Measurements from ENCODE around the gene KLF6.
A peak's percentile ranks its signal among the peaks of the same experiment; 100 is the strongest.

KLF6 gene

GRCh38 chr10:3787816-3788215 is 2.8 kb upstream of the KLF6 start:
- no peak for DNase-seq (ENCODE audit: low spot score)

DNA sequence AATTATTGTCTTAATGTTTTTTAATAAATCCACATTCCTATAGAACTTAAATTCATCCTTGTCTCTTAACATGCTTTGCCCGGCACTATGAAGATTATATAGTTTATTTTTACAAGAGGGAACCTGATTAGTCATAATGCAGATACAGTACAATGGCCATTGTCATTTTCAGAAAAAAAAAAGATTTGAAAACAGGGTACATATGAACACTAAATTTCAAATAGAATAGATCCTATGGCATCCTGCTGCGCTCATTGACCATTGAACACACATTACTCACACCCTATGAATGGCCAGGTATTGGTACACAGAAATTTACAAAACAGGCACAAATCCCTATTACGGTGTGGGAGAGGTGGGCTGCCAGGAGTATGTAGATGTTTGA is 2.0 kb upstream of the KLF6 start:
- DNase-seq (ENCODE audit: low spot score), result no peak

DNA sequence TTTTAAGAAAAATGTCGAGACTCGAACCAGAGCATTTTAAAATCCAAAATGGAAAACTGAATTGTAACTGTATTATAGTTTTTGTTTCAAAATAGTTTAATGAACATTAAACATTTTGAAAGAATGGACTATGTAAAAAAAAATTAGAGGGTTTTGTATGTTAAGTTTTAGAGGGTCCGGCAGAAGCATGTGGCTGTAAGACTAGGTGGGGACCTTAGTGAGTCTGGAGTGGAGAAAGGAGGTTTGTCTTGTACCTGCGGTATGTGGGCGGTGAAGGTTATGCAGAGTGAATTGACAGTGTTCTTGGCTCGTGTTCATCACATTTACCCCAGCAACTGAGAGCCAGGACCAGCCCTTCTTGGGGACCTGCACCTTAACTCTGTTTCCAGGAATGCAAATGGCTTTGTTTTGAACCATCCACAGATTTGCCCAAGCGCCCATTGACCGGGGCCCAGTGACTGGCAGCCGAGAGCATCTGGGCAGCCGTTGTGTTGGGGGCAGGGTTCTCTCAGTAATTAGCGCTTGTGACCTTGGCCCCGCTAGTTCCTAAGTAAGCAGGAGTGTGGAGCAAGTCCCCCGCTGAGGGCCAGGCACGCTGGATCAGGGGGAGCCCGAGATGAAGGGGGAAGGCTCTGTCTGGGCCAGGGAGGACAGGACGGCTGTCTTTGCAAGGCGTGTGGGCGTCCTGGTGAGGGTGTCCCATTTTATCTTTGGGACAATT is 1.4 kb upstream of the KLF6 start:
- DNase-seq (ENCODE audit: low spot score), result peak; percentile 73

DNA sequence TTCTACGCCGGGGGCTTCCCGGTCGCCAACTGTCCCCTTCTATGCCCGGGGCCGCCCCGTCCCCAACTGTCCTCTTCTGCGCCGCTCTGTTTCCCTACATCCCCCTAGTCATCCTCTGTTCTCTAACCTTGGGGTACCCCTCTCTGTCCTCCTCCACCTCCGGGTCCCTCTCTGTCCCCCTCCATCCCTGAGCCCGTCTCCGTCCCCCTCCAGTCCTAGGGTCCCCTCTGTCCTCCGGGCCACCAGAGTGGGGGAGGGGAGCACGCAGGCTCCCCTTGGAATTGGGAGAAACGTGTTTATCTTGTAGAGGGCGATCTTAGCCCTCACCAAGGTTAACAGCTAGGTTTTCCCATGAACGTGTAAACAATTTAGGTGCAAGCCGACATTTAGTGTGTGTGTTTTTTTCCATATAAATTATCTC is 852 bp upstream of the KLF6 start:
- DNase-seq (ENCODE audit: low spot score), result peak; percentile 25

DNA sequence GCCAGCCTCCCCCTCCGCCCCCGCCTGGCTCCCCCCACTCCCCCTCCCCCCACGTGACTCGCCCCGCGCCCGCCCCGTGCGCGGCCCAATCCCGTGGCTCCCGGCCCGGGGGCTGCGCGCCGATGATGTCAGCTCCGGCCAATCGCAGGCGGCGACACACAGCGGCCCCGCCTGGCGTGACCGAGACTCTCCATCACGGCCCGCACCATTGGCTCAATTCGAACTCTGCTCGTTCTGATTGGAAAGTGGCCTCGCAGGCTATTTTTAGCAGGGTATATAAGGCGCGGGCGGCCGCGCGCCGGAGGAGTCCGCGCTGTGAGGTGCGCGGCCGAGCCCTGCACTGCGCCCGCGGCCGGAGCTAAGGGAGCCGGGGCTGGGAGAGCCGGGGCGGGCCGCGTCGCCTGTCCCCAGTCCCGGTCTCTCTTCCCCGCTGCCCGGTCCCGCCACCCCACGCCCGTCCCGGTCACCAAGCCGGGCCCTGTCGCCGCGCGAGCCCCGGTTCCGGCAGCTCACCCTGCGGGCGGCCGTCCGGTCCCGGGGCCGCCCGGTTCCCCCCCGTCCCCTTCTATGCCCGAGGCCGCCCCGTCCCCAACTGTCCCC is 342 bp upstream of the KLF6 start:
- DNase-seq (ENCODE audit: low spot score), result peak; percentile 93

DNA sequence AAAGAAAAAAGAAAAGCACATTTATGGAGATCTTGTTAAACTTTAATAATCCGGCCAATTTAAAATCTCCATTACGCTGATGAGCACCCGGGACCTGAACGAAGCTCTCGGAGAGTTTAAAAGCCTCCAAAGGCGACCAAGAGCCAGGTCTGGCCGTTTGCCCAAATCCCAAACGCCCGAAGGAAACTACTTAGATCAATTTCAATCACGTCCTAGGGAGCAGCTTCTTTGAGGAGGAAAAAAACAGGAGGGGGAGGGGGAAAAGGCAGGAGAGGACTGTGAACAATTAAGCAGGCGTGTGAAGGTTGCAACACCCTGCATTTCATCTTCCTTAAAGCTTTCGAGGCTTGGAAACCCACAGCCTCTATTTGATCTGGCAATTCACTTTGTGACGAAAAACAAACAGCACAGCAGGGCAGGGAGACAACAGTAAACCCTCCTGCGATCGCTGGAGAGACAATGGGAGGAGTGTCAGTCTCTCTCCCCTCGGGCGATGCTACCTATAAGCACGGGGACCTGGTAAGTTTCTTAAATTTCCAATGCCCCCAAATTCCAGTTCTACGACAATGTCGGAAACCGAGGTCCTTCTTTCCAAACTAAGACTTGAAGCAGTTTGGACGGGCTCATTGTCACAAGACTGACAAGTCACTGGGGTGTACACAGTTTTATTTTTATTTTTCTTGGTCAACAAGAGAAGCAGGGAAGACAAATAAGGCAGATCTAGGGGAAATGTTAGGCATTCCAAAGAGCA is 1.2 kb downstream of the KLF6 start:
- DNase-seq (ENCODE audit: low spot score), result peak; percentile 71

- DNase-seq (ENCODE audit: low spot score), result peak; percentile 49
Measured at GRCh38 chr10:3783316-3783681, 1.7 kb downstream of the KLF6 start.

- peak; percentile 81 for DNase-seq (ENCODE audit: low spot score)
Measured at GRCh38 chr10:3782451-3783315, 2.3 kb downstream of the KLF6 start.

DNA sequence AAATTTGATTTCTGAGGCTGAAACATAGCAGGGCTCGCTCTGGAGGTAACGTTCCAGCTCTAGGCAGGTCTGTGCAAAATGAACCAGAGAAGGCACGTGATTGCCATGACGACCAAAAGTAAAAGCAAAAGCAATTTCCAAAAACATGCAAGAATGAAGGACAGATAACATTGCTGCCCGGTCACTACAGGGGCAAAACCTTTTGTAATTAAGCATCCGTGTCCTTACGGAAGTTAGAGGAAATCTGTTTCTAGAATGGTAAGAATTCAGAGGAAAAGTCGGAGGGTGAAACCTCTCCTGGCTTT is 2.9 kb downstream of the KLF6 start:
- no peak for DNase-seq (ENCODE audit: low spot score)

DNA sequence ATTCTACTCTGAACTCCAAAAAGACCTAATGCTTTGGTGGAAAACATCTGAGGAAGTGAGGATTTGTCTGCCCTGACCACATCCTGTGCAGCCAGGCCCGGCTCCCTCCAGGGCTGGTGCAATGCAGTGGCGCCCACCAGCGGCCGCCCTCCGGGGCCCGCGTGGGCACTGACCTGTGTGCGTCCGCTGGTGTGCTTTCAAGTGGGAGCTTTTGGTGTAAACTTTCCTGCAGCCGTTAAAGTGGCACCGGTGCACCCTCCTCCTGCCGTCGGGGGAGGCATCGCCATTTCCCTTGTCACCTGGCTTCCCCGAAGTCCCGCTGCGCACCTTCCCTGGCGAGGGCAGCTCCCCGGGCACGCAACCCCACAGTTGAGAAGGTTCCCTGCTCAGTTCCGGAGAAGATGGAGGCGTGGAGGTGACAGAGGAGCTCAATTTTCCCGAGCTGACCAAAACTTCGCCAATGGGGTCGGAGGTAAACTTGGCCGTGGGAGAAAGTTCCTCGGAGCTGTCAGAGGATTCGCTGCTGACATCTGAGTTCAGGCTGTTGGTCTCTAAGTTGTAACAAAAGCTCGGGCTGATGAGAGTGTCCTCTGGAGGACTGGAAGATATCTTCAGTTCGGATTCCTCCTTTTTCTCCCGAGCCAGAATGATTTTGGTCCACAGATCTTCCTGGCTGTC is 3.4 kb downstream of the KLF6 start:
- peak; percentile 33 for DNase-seq (ENCODE audit: low spot score)

- no peak for DNase-seq (ENCODE audit: low spot score)
Measured at GRCh38 chr10:3780771-3781467, 4.1 kb downstream of the KLF6 start.

GRCh38 chr10:3780021-3780770 is 4.8 kb downstream of the KLF6 start:
- DNase-seq (ENCODE audit: low spot score), result peak; percentile 13

- no peak for DNase-seq (ENCODE audit: low spot score)
Measured at GRCh38 chr10:3779158-3779741, 5.8 kb downstream of the KLF6 start.

- DNase-seq (ENCODE audit: low spot score), result no peak
Measured at GRCh38 chr10:3778692-3779157, 6.3 kb downstream of the KLF6 start.

- no peak for DNase-seq (ENCODE audit: low spot score)
Measured at GRCh38 chr10:3777981-3778691, 6.9 kb downstream of the KLF6 start.

DNA sequence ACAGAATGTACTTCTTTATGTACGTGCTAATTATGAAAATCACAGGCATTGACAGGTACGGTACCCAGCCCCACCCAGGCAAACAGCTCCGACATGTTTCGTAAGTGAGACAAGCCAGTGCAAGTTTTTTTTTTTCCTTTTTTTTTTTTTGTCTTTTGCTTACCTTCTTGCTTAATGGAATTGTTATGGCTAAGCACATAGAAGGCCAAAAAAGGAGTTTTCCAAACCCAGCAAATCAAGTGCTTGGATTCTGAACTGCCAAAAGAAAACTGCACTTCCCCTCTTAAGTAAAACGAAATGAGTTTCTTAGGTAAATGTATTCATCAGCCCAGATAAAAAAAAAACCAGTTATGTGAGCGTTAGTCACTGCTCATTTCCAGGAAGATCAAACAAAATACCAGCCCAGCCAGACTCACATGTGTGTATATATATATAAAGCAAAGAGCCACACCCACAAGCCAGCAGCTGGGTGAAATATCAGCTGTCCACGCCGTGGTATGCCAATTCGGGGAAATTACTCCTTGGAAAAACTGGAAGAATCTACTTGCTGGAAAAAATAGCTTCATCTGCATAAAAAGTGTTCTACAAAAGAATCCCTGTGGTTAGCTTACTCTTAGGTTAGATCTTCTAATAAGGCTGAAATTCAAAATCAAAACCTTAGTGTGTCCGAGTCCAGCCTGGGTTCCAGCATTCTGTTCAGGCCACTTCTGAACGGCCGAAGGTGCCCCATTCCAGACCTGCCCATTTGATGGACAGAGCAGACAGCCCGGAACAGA is 8.0 kb downstream of the KLF6 start:
- DNase-seq (ENCODE audit: low spot score), result peak; percentile 91

- DNase-seq (ENCODE audit: low spot score), result peak; percentile 27
Measured at GRCh38 chr10:3775696-3776551, 9.1 kb downstream of the KLF6 start.

Data from SW480 (cell line).